Skin of body (tissue), 2 donors: ENCODE measurements around the gene AIRE. TPM values are rescaled to one million over a fixed set of nuclear protein-coding genes. Genes with fewer than 3 reads are reported as not detected.
"Not testable (repeated sequence)": the region's sequence is repeated elsewhere in the genome, so short reads cannot be mapped to it uniquely, and the experiment has no call there.

Experiments
- DNase-seq: peaks from one replicate; lab custom pipeline; 2025; lab: John Stamatoyannopoulos, UW
- total RNA-seq: library from RNA; depleted of rRNA; stranded (reverse); fragments of >200 nt; gene quantifications from one replicate; pipeline ENCODE4 v1.2.3, GENCODE V29; 2014

The AIRE gene
- total RNA-seq, 1 donor from 2014 or later = 0.30 TPM

- DNase-seq = no peak
These were observed 19.9 kb upstream of the AIRE start for GRCh38 chr21:44265734-44266270.

GRCh38 chr21:44267655-44268142 is 18.0 kb upstream of the AIRE start:
- no peak for DNase-seq

- no peak for DNase-seq
These were observed 16.6 kb upstream of the AIRE start for GRCh38 chr21:44269090-44269489.

- no peak for DNase-seq
These were observed 14.0 kb upstream of the AIRE start for GRCh38 chr21:44271558-44272283.

GRCh38 chr21:44272284-44272858 is 13.3 kb upstream of the AIRE start:
- no peak for DNase-seq

GRCh38 chr21:44273046-44273445 is 12.6 kb upstream of the AIRE start:
- no peak for DNase-seq

GRCh38 chr21:44275041-44275440 is 10.6 kb upstream of the AIRE start:
- no peak for DNase-seq

- DNase-seq = no peak
These were observed 6.1 kb upstream of the AIRE start for GRCh38 chr21:44279354-44280260.

GRCh38 chr21:44281801-44282200 is 3.9 kb upstream of the AIRE start:
- DNase-seq = no peak

GRCh38 chr21:44282370-44282769 is 3.3 kb upstream of the AIRE start:
- DNase-seq = no peak

- DNase-seq = not testable (repeated sequence)
These were observed 2.4 kb upstream of the AIRE start for GRCh38 chr21:44283211-44283785.

- DNase-seq = no peak
These were observed 1.7 kb upstream of the AIRE start for GRCh38 chr21:44283948-44284347.

GRCh38 chr21:44286086-44286715 is 525 bp downstream of the AIRE start:
- DNase-seq = no peak

- no peak for DNase-seq
These were observed 1.3 kb downstream of the AIRE start for GRCh38 chr21:44286716-44287632.

GRCh38 chr21:44288251-44289110 is 2.8 kb downstream of the AIRE start:
- DNase-seq = no peak

- no peak for DNase-seq
These were observed 3.8 kb downstream of the AIRE start for GRCh38 chr21:44289381-44290010.

GRCh38 chr21:44290327-44291077 is 4.8 kb downstream of the AIRE start:
- DNase-seq = no peak
